C4-2B (cell line): ENCODE measurements around the gene KCNK1.

Experiments
- ZFX ChIP-seq: fragments of 450-650 bp; IDR thresholded peaks from 2 replicates; pipeline ENCODE4 v1.6.1; 2017
- TF ChIP-seq, protein P1 (sequence below): fragments of 450-650 bp; conservative IDR thresholded peaks from 2 replicates; pipeline ENCODE4 v1.5.1; 2017; ENCODE audit warnings: mild to moderate bottlenecking

DNA sequence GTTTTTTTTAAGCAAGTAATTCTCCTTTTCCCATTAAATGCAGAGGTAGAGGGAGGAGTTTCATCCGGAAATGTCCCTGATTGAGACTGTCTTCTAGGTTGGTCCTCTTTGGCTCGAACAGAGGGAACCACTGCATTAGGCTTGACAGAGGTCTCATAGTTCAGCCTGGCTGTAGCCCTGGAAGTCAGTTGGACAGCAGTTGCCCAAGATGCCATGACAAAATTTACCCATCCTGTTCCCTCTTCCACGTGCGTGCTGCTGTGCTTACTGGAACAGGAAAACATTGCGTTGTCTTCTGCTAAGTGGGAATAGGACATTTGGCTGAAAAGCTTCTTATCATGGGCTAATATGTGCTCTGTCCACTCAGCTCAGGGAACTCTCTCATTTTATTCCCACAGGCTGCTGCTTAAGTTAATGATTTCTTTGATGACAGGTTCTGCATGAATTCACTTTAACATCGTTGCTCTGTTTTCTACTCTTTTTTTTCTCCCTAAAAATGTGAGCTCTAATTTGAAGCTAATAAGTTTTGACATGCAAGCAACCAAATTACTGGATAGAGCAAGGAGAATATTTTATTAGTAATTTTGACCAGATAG lies 18.0 kb downstream of the KCNK1 start:
- TF ChIP-seq, protein P1, sequence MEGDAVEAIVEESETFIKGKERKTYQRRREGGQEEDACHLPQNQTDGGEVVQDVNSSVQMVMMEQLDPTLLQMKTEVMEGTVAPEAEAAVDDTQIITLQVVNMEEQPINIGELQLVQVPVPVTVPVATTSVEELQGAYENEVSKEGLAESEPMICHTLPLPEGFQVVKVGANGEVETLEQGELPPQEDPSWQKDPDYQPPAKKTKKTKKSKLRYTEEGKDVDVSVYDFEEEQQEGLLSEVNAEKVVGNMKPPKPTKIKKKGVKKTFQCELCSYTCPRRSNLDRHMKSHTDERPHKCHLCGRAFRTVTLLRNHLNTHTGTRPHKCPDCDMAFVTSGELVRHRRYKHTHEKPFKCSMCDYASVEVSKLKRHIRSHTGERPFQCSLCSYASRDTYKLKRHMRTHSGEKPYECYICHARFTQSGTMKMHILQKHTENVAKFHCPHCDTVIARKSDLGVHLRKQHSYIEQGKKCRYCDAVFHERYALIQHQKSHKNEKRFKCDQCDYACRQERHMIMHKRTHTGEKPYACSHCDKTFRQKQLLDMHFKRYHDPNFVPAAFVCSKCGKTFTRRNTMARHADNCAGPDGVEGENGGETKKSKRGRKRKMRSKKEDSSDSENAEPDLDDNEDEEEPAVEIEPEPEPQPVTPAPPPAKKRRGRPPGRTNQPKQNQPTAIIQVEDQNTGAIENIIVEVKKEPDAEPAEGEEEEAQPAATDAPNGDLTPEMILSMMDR, result no peak
- no peak for TF ChIP-seq ZFX
